ENCODE data around the gene CTBP2.

CTBP2 gene

GRCh38 chr10:125177641-125178640 lies 17.6 kb upstream of the CTBP2 start:
- Histone ChIP-seq H3K9ac (ENCODE audit: low read depth, low read length) (no peak overlapping the region), H3K4me1 (ENCODE audit: control insufficient read depth, insufficient read depth, low read length) (no peaks in the 10 kb centered on the region), H3K36me3 (ENCODE audit: insufficient read depth, low read length) (no peaks in the 10 kb centered on the region), H3K9me3 (replicated peaks; ENCODE audit: low read length) (no peaks in the 10 kb centered on the region), H3K4me3 (ENCODE audit: low read length) (no peak overlapping the region), H3K4me2 (ENCODE audit: low read length) (no peak overlapping the region), H3K27me3 (ENCODE audit: control insufficient read depth, insufficient read depth, low read length) (peaks cover 18% of the 10 kb centered on the region)

GRCh38 chr10:125175807-125176206 lies 15.4 kb upstream of the CTBP2 start:
- no peaks in the 10 kb centered on the region for H3K36me3 ChIP-seq (ENCODE audit: insufficient read depth, low read length)
- no peaks in the 10 kb centered on the region for H3K4me1 ChIP-seq (ENCODE audit: control insufficient read depth, insufficient read depth, low read length)
- peaks cover 21% of the 10 kb centered on the region for H3K27me3 ChIP-seq (ENCODE audit: control insufficient read depth, insufficient read depth, low read length)
- no peaks in the 10 kb centered on the region for H3K9me3 ChIP-seq (replicated peaks; ENCODE audit: low read length)
- no peak overlapping the region for H3K4me3 ChIP-seq (ENCODE audit: low read length)
- H3K9ac ChIP-seq (ENCODE audit: low read depth, low read length): no peak overlapping the region
- H3K4me2 ChIP-seq (ENCODE audit: low read length): no peak overlapping the region

GRCh38 chr10:125174360-125174759 lies 14.0 kb upstream of the CTBP2 start:
- no peak overlapping the region for H3K9ac ChIP-seq (ENCODE audit: low read depth, low read length)
- no peak overlapping the region for H3K4me3 ChIP-seq (ENCODE audit: low read length)
- H3K9me3 ChIP-seq (replicated peaks; ENCODE audit: low read length): no peaks in the 10 kb centered on the region
- H3K27me3 ChIP-seq (ENCODE audit: control insufficient read depth, insufficient read depth, low read length): peaks cover 32% of the 10 kb centered on the region
- no peak overlapping the region for H3K4me2 ChIP-seq (ENCODE audit: low read length)
- no peaks in the 10 kb centered on the region for H3K36me3 ChIP-seq (ENCODE audit: insufficient read depth, low read length)
- no peaks in the 10 kb centered on the region for H3K4me1 ChIP-seq (ENCODE audit: control insufficient read depth, insufficient read depth, low read length)

DNA sequence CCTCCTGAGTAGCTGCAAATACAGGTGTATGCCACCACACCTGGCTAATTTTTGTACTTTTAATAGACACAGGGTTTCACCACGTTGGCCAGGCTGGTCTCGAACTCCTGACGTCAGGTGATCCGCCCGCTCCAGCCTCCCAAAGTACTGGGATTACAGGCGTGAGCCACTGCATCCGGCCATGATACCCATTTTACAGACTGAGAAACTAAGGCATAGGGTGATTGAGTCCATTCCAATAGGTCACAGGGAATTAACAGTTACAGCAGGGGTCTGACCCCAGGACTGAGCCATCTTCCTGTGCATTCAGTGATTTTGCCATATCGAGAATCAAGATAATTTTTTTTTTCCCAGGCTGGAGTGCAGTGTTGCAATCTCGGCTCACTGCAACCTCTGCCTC lies 12.3 kb upstream of the CTBP2 start:
- no peak overlapping the region for H3K9ac ChIP-seq (ENCODE audit: low read depth, low read length)
- no peaks in the 10 kb centered on the region for H3K4me1 ChIP-seq (ENCODE audit: control insufficient read depth, insufficient read depth, low read length)
- no peaks in the 10 kb centered on the region for H3K9me3 ChIP-seq (replicated peaks; ENCODE audit: low read length)
- H3K4me2 ChIP-seq (ENCODE audit: low read length): no peak overlapping the region
- no peak overlapping the region for H3K4me3 ChIP-seq (ENCODE audit: low read length)
- no peaks in the 10 kb centered on the region for H3K36me3 ChIP-seq (ENCODE audit: insufficient read depth, low read length)
- H3K27me3 ChIP-seq (ENCODE audit: control insufficient read depth, insufficient read depth, low read length): peaks cover 40% of the 10 kb centered on the region

- Histone ChIP-seq H3K4me3 (ENCODE audit: low read length) (no peak overlapping the region), H3K4me2 (ENCODE audit: low read length) (no peak overlapping the region), H3K27me3 (ENCODE audit: control insufficient read depth, insufficient read depth, low read length) (peaks cover 40% of the 10 kb centered on the region), H3K9me3 (replicated peaks; ENCODE audit: low read length) (no peaks in the 10 kb centered on the region), H3K36me3 (ENCODE audit: insufficient read depth, low read length) (no peaks in the 10 kb centered on the region), H3K9ac (ENCODE audit: low read depth, low read length) (no peak overlapping the region), H3K4me1 (ENCODE audit: control insufficient read depth, insufficient read depth, low read length) (no peaks in the 10 kb centered on the region)
Measured at GRCh38 chr10:125171402-125172306, 11.3 kb upstream of the CTBP2 start.

DNA sequence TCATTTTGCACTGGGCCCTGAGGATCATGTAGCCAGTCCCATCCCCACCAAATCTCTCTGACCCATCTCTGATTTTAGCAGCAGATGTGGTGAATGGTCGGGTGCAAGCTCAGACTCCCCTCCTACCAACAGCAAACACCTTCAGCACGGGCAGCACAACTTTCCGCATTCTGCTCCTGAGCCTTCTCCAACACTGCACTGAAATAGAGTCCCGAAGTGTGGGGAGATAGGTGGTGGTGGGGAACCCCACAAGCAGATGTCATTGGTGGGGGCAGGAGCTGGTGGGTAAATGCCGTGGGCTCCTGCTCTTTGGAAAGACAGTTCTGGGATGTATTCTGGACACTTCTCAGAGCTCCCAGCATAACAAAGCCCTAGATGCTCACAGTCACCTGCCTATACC lies 9.6 kb upstream of the CTBP2 start:
- H3K9me3 ChIP-seq (replicated peaks; ENCODE audit: low read length): no peaks in the 10 kb centered on the region
- no peaks in the 10 kb centered on the region for H3K4me1 ChIP-seq (ENCODE audit: control insufficient read depth, insufficient read depth, low read length)
- H3K36me3 ChIP-seq (ENCODE audit: insufficient read depth, low read length): no peaks in the 10 kb centered on the region
- H3K27me3 ChIP-seq (ENCODE audit: control insufficient read depth, insufficient read depth, low read length): peaks cover 30% of the 10 kb centered on the region
- no peak overlapping the region for H3K9ac ChIP-seq (ENCODE audit: low read depth, low read length)
- no peak overlapping the region for H3K4me2 ChIP-seq (ENCODE audit: low read length)
- H3K4me3 ChIP-seq (ENCODE audit: low read length): no peak overlapping the region

DNA sequence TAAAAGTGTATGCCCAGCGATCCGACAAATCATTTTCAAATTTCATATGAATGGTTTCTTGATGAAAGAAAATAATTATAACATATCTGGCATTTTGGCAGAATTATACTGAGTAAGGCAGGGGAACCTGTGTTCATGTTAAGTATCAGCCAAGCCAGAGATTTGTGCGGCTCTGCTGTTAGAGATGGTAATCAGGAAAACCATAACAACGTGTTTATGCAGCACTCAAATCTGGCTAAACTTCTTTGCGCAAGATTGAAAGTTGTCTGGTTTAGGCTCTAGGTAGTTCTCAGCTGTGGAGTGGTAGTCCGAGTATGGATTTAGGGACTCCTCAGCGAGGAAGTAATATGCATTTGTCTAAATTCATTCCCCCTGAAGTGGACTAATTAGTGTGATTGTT lies 8.9 kb upstream of the CTBP2 start:
- Histone ChIP-seq H3K4me2 (ENCODE audit: low read length) (no peak overlapping the region), H3K9me3 (replicated peaks; ENCODE audit: low read length) (no peaks in the 10 kb centered on the region), H3K9ac (ENCODE audit: low read depth, low read length) (no peak overlapping the region), H3K27me3 (ENCODE audit: control insufficient read depth, insufficient read depth, low read length) (peaks cover 24% of the 10 kb centered on the region), H3K4me3 (ENCODE audit: low read length) (no peak overlapping the region), H3K36me3 (ENCODE audit: insufficient read depth, low read length) (no peaks in the 10 kb centered on the region), H3K4me1 (ENCODE audit: control insufficient read depth, insufficient read depth, low read length) (no peaks in the 10 kb centered on the region)

GRCh38 chr10:125166658-125167057 lies 6.3 kb upstream of the CTBP2 start:
- Histone ChIP-seq H3K27me3 (ENCODE audit: control insufficient read depth, insufficient read depth, low read length) (peaks cover 20% of the 10 kb centered on the region), H3K4me2 (ENCODE audit: low read length) (no peak overlapping the region), H3K9me3 (replicated peaks; ENCODE audit: low read length) (no peaks in the 10 kb centered on the region), H3K4me1 (ENCODE audit: control insufficient read depth, insufficient read depth, low read length) (peaks cover 5% of the 10 kb centered on the region), H3K36me3 (ENCODE audit: insufficient read depth, low read length) (no peaks in the 10 kb centered on the region), H3K9ac (ENCODE audit: low read depth, low read length) (no peak overlapping the region), H3K4me3 (ENCODE audit: low read length) (no peak overlapping the region)

DNA sequence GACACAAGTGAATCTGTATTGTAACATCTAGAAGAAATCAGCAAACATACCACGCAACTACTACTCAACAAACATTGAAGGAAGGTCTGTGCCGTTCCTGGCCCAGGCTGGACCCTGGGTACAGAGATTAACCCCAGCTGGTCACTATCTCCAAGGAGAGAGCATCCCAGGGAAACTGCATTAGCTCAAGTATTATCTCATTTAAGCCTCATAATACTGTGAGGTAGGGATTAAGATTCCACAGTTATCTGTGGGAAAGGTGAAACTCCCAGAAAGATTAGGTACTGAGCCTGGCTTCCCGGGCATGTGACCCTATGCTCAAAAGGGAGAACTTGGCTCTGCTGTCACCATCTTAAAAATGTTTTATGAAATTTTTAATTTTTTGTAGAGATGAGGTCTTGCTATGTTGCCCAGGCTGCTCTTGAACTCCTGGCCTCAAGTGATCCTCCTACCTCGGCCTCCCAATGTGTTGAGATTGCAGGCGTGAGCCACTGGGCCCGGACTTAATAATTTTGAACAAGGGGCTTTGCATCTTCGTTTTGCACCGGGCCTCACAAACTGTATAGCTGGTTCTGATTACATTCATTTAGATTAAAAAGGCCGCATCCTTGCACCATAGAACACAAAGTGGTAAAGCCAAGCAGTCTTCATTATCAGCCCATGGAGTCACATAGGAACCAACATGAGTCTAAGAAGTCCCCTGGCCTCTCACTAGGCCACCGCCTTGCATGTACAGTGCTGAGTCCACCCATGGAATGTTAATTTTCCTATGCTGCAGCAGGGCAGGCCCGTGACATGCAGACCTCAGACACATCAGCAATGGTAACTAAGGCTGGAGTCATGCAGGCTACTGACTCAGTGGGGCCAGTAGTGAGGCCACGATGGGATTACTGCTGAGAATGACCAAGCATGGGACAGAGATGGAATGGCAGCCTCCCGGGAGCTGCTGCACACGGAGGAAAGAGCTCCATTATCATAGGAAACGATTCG lies 5.5 kb upstream of the CTBP2 start:
- Histone ChIP-seq H3K27me3 (ENCODE audit: control insufficient read depth, insufficient read depth, low read length) (peaks cover 19% of the 10 kb centered on the region), H3K36me3 (ENCODE audit: insufficient read depth, low read length) (no peaks in the 10 kb centered on the region), H3K4me2 (ENCODE audit: low read length) (no peak overlapping the region), H3K4me1 (ENCODE audit: control insufficient read depth, insufficient read depth, low read length) (peaks cover 6% of the 10 kb centered on the region), H3K9me3 (replicated peaks; ENCODE audit: low read length) (no peaks in the 10 kb centered on the region), H3K4me3 (ENCODE audit: low read length) (no peak overlapping the region), H3K9ac (ENCODE audit: low read depth, low read length) (no peak overlapping the region)

GRCh38 chr10:125164421-125164820 lies 4.1 kb upstream of the CTBP2 start:
- no peaks in the 10 kb centered on the region for H3K36me3 ChIP-seq (ENCODE audit: insufficient read depth, low read length)
- H3K9me3 ChIP-seq (replicated peaks; ENCODE audit: low read length): no peaks in the 10 kb centered on the region
- H3K4me3 ChIP-seq (ENCODE audit: low read length): no peak overlapping the region
- peaks cover 9% of the 10 kb centered on the region for H3K27me3 ChIP-seq (ENCODE audit: control insufficient read depth, insufficient read depth, low read length)
- peaks cover 6% of the 10 kb centered on the region for H3K4me1 ChIP-seq (ENCODE audit: control insufficient read depth, insufficient read depth, low read length)
- no peak overlapping the region for H3K4me2 ChIP-seq (ENCODE audit: low read length)
- H3K9ac ChIP-seq (ENCODE audit: low read depth, low read length): no peak overlapping the region
